ENCODE results near the gene MAEA.

Gene MAEA

DNA sequence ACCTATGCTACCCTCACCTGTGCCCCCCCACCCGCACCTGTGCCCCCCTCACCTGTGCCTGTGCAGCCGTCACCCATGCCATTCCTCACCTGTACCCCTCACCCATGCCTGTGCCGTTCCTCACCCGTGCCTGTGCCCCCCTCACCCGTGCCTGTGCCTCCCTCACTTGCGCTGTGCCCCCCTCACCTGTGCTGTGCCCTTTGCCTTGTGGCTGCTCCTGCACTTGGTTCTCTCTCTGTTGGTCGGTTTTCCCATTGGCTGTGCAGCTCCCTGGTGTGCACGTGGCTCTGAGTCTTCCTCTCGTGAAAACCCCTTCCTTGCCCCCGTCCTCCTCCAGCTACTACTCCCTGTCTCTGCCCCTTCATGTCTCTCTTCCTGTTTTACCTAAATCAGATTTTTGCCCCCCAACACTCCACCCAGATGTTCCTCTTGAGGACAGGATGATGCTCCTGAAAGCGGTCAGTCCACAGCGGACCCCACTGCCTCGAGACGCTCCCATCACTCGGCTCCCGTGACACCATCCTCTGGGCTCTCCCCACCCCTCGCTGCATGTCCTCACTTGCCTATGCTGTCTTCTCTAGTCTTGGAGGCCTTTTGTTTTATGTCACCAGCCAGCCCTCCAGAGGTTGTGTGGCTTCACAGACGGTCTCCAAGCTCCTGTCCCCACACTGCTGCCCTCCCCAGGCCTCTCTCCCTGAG lies 6.8 kb downstream of the MAEA start:
- DNase-seq (ENCODE audit: low read depth), result peak; percentile 66
- TF ChIP-seq, protein P1, sequence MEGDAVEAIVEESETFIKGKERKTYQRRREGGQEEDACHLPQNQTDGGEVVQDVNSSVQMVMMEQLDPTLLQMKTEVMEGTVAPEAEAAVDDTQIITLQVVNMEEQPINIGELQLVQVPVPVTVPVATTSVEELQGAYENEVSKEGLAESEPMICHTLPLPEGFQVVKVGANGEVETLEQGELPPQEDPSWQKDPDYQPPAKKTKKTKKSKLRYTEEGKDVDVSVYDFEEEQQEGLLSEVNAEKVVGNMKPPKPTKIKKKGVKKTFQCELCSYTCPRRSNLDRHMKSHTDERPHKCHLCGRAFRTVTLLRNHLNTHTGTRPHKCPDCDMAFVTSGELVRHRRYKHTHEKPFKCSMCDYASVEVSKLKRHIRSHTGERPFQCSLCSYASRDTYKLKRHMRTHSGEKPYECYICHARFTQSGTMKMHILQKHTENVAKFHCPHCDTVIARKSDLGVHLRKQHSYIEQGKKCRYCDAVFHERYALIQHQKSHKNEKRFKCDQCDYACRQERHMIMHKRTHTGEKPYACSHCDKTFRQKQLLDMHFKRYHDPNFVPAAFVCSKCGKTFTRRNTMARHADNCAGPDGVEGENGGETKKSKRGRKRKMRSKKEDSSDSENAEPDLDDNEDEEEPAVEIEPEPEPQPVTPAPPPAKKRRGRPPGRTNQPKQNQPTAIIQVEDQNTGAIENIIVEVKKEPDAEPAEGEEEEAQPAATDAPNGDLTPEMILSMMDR (IDR thresholded peaks at IDR 0.05; ENCODE audit: insufficient read depth, low read depth, low read length, missing control alignments), result no peak
- no peak overlapping the region for H3K4me3 ChIP-seq (ENCODE audit: low read length)

DNA sequence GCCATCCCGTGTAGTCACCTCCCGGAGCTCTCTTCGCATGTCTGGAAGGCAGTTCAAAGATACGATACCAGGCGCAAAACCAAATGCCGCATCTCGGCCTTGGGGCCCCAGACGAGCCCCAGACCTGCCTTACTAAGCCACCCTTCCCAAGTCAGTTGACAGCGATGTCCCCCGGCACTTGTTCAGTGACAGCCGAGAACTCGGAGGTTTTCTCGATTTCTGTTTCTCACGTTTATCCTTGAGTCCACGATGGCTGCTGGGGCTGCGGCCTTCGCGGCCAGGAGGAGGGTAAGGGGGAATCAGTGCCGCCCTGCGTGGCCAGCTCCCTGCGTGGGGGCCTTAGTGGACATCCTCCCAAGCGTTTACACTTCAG lies 7.3 kb downstream of the MAEA start:
- no peak for DNase-seq (ENCODE audit: low read depth)
- TF ChIP-seq, protein P1 (IDR thresholded peaks at IDR 0.05; ENCODE audit: insufficient read depth, low read depth, low read length, missing control alignments), result no peak
- no peak overlapping the region for H3K4me3 ChIP-seq (ENCODE audit: low read length)

DNA sequence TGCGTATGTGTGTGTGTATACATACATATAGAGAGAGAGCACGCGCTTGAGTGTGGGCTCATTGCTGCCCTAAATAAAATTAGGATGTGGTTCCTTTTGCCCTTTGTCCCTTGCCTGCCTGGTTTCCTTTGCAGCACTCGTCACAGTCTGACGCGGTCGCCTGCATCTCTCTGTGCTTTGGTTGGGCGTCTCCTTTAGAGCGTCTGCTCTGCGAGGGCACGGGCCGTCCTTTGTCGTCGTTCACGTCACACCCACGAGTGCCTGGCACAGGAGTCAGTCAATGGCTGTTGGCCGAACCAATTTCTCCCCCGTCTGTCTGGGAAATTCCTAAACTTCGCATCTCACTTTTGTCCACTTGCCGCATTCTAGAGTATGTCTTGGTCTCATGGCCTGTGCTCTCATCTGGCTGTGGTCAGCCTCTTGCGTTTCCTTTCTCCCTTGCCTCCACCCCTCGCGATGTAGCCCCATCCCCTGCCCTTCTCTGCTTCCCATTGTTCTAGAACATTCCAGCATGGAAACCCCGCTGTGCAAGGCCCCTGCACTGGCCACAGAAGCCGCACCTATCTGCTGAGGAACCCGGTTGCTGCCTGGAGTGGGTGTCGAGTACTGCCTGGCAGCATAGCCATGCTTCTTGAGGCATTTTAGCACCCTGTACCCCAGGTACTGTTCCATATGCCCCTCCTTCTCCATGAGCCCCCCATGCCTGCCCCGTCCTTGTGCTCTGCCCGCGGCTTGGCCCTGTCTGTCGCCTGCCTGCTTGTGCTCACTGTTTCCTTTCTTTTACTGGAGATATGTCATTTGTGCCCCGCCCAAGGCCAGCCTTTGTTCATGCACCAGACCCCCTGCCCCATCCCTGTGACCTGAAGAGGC lies 8.0 kb downstream of the MAEA start:
- no peak for DNase-seq (ENCODE audit: low read depth)
- TF ChIP-seq, protein P1 (IDR thresholded peaks at IDR 0.05; ENCODE audit: insufficient read depth, low read depth, low read length, missing control alignments), result no peak
- no peak overlapping the region for H3K4me3 ChIP-seq (ENCODE audit: low read length)

DNA sequence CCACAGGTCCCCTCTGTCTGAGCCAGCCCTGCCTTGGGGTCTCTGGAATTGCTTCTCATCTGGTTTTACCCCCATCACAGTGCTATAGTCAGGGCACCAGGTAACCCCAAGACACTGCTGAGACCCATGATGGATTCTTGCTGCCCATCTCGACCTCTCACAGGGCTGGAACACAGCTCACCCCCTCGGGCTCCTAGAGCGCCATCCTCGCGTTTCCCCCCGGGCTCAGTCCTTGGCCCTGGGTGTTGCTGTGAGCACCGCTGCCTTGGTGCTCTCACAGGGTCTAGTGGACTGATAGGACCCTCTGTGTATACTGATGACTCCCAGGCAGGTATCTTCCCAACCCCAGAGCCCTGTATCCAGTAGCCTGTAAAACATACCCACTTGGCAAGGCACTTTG lies 8.8 kb downstream of the MAEA start:
- DNase-seq (ENCODE audit: low read depth), result no peak
- TF ChIP-seq, protein P1 (IDR thresholded peaks at IDR 0.05; ENCODE audit: insufficient read depth, low read depth, low read length, missing control alignments), result no peak
- no peak overlapping the region for H3K4me3 ChIP-seq (ENCODE audit: low read length)

DNA sequence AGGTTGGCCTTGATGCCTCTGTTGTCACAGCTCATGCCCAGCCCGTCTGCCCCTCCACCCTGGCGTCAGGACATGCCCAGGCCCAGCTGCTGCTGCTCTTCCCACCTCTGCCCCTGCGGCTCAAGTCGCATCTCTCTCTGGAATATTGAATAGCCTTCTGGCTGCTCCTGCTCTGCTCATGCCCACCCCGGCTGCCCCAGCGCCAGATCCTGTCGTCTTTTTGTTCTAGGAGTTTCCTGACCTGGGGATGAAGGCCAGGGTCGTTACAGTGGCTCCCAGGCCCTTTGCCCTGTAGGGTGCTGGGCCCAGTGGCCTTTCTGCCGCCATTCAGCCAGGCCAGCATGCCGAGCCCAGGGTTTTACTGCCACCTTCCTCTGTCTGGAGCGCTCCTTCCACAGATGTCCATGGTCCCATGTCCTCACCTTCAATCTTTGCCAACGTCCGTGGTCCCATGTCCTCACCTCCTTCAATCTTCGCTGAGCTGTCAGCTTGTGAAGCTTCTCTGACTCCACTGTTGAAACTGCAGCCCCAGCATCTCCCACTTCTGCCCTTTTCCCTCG lies 9.7 kb downstream of the MAEA start:
- no peak for DNase-seq (ENCODE audit: low read depth)
- no peak overlapping the region for H3K4me3 ChIP-seq (ENCODE audit: low read length)
- TF ChIP-seq, protein P1 (IDR thresholded peaks at IDR 0.05; ENCODE audit: insufficient read depth, low read depth, low read length, missing control alignments), result no peak

DNA sequence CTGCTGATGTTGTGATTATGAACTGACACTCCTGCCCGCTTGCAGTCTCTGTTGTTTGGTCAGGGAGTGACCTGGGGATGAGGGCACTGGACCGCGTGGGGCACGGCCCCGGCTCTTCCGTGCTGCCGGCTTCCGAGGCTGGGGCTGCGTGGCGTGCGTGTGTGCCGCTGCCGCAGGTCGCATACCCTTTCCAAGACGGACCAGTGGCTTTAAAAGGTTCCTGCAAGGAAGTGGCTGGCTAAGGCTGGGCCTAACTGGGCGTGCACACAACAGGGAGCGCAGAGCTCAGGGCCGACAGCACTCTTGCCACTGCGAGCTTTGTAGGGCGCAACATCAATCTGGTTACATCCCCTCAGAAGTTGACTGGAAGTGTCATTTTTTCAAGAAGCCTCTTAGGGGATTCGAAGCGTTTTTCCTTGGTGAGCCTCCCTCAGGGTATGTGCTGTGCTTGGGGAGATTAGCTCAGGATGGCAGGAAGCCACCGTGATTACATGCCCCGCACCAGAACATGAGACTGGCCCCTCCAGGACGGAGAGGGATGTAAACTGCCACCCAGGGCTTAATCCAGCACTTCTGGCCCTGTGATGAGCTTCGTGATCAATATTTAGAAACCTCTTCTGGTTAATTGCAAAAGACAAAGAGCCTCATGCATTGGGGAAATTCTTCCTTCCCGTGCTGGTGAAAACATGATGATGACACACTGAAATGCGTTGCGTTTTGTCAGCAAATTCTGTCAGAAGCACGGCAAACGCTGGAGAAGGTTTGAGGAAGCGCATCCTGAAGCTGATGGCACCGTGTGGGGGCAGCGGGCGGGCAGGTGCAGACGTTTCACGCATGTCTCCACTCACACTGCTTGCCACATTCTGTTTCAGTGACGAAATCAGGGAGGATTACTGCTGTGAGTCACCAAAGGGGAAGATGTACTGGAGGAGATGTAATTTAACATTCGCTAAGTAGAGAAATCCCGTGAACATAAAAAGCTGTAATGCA lies 11.1 kb downstream of the MAEA start:
- TF ChIP-seq, protein P1 (IDR thresholded peaks at IDR 0.05; ENCODE audit: insufficient read depth, low read depth, low read length, missing control alignments), result no peak
- peak; percentile 98 for DNase-seq (ENCODE audit: low read depth)
- no peak overlapping the region for H3K4me3 ChIP-seq (ENCODE audit: low read length)

Data from epithelial cell of esophagus (primary cell).